DMS53 treated with DMSO at 0.1 percent for 48 hours (cell line): ENCODE data around the gene PNMA8B.

ENCODE experiments used
- DNase-seq: peaks from one replicate; lab custom pipeline; 2025; ENCODE audit not compliant: unreplicated experiment; lab: John Stamatoyannopoulos, UW

The PNMA8B gene

DNA sequence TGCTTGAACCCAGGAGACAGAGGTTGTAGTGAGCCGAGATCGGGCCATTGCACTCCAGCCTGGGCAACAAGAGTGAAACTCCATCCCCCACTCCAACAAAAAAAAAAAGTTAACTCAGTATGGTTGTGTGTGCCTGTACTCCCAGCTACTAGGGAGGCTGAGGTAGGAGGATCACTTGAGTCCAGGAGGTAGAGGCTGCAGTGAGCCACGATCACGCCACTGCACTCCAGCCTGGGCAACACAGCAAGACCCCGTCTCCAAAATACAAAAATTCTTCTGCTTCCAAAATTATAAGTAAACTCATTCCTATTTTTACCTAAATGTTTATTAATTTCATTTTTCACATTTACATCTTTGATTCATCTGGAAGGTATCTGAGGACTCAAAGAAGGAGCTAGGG is 38.7 kb downstream of the PNMA8B start:
- DNase-seq = no peak

GRCh38 chr19:46454244-46454643 is 41.4 kb downstream of the PNMA8B start:
- DNase-seq = no peak

GRCh38 chr19:46453661-46454060 is 42.0 kb downstream of the PNMA8B start:
- DNase-seq = no peak

- no peak for DNase-seq
These were observed 43.5 kb downstream of the PNMA8B start for GRCh38 chr19:46452186-46452585.

DNA sequence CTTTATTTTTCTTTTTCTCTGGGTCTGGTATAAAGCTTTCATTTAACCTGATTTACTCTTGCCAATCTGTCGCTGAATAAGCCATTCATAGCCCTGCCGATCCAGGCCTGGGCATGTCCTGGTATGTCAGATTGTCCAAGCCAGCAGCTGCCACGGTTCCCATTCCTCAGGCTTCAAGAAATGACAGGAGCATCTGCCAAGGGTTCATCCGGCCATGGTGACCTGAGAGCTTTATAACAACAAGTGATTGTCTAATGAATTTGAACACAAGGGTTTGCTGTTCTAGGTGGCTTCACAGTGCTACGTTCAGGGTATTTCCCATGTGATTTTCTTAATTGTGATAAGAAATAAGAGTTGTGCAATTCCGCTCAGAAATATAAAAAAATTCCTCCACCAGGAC is 44.3 kb downstream of the PNMA8B start:
- DNase-seq = no peak

DNA sequence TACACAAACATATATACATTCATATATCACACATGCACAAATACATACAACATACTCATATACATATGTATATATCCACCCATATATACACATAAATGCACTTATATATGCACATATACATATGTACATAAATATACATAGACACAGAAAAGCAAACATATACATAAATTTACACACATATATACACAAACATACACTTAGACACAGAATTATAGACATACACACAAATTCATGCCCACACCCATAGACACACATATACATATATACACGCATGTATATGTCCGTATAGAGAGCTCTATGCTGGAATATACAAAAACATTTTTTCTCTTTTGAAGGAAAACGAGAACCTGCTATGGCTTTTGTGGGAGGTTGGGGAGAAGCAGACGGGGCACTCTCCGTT is 44.9 kb downstream of the PNMA8B start:
- DNase-seq = no peak

- no peak for DNase-seq
These were observed 46.4 kb downstream of the PNMA8B start for GRCh38 chr19:46449228-46449627.

DNA sequence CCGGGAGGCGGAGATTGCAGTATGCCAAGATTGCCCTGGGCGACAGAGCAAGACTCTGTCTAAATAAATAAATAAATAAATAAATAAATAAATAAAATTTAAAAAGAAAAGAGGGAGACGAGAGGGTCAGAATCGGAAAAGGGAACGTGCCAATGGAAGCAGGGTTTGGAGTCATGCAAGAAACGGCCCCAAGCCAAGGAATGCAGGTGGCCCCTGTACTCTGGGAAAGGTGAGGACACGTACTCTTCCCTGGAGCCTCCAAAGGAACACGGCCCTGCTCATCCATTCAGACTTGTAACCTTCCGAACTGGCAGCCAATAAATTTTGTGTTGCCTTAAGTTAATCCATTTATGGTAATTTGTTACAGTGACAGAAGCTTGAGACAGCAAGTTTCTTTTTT is 47.1 kb downstream of the PNMA8B start:
- no peak for DNase-seq

- no peak for DNase-seq
These were observed 47.8 kb downstream of the PNMA8B start for GRCh38 chr19:46447824-46448223.

DNA sequence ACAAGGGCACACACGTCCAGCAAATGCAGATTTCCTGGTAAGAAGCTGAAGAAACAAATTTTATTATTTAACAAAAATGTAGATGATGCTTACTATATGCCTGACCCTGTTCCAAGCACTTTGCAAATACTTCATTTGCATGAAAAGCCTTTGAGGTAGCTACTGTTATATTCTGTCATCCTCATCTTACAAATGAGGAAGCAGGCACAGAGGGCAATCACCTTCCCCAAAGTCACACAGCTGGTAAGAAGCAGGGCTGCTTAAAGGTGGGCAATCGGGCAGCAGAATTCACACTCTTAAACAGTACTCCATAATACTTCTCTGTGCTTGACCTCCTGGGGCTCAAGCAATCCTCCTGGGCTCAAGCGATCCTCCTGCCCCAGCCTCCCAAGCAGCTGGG is 48.7 kb downstream of the PNMA8B start:
- no peak for DNase-seq

- no peak for DNase-seq
These were observed 49.6 kb downstream of the PNMA8B start for GRCh38 chr19:46446021-46446420.

GRCh38 chr19:46442808-46443450 is 52.7 kb downstream of the PNMA8B start:
- no peak for DNase-seq

DNA sequence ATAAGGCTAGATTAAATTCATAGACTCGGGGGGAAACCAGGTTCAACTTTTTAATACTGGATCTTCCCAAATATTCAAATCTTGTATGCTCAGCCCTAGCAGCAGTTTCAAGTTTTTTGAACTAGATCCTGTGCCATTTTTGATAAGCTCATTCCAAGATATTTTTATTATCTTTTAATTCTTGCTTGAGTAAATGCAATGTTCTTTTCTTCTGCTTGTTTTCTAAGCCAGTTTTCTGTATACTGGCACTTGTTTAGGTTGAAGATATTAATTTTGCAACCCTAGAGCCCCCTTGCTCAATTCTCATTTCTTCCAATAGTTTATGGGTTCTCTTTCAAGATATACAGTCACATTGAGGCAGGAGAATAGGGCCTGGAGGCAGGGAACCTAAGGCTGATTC is 53.8 kb downstream of the PNMA8B start:
- no peak for DNase-seq
